Kidney epithelial cell (primary cell): Measurements from ENCODE around the gene FAM13A. TPM values are rescaled to one million over a fixed set of nuclear protein-coding genes. Genes with fewer than 3 reads are reported as not detected.
"Not testable (repeated sequence)": the region's sequence is repeated elsewhere in the genome, so short reads cannot be mapped to it uniquely, and the experiment has no call there.

Experiments used
- DNase-seq: peaks from one replicate; pipeline ENCODE4 v3.0.0-alpha.2; 2010; ENCODE audit warnings: low read depth
- H3K27me3 ChIP-seq: 2 replicates; pipeline ENCODE4 v1.6.0; 2011; ENCODE audit warnings: low read length; ENCODE audit not compliant: control insufficient read depth, insufficient read depth
- H3K36me3 ChIP-seq: 2 replicates; pipeline ENCODE4 v1.5.1; 2011; ENCODE audit warnings: low read length; ENCODE audit not compliant: control insufficient read depth, insufficient read depth
- H3K4me3 ChIP-seq: 2 replicates; pipeline ENCODE4 v1.5.1; 2011; ENCODE audit warnings: low read depth, mild to moderate bottlenecking, control low read depth, low read length
- CTCF ChIP-seq: IDR thresholded peaks from 2 replicates; pipeline ENCODE4 v1.5.1; 2011; ENCODE audit warnings: mild to moderate bottlenecking, moderate library complexity, low read length, control low read depth, inconsistent platforms; ENCODE audit not compliant: insufficient read depth, poor library complexity, severe bottlenecking
- total RNA-seq: library from RNA; depleted of rRNA; stranded (reverse); fragments of >200 nt; gene quantifications from 2 replicates; pipeline ENCODE4 v1.2.3, GENCODE V29; 2015

FAM13A gene
- total RNA-seq, 1 donor from 2014 or later = 3.4 TPM

DNA sequence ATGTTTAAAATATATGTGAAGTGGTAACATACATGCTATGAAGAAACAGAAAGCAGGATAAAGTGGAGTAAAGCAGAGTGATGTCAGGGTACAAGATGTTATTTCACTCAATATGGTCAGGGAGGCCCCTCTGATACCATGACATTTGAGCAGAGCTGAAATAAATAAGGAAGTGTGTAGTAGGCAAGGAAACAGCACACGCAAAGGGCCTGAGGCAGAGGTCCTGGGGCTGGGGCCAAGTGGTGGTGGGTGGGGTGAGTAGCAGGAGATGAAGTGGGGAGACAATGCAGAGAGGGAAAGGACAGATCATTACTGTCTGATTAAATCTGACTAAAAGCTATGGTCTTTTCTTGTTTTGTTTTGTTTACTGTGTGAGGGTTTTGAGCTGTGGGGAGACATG lies 61.1 kb downstream of the FAM13A start:
- Histone ChIP-seq H3K27me3 (no peaks in the 10 kb centered on the region), H3K4me3 (no peak overlapping the region), H3K36me3 (no peaks in the 10 kb centered on the region)
- DNase-seq = no peak
- TF ChIP-seq CTCF = no peak

DNA sequence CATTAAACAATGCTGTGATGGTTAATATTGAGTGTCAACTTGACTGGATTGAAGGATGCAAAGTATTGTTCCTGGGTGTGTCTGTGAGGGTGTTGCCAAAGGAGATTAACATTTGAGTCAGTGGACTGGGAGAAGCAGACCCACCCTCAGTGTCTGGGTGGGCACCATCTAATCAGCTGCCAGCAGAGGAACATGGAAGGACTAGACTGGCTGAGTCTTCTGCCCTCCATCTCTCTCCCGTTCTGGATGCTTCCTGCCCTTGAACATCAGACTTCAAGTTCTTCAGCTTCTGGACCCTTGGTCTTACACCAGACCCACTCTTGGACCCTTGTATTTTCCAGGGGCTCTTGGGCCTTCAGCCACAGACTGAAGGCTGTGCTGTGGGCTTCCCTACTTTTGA lies 61.7 kb downstream of the FAM13A start:
- not testable (repeated sequence) for DNase-seq, H3K27me3 ChIP-seq, H3K36me3 ChIP-seq, H3K4me3 ChIP-seq

- no peak overlapping the region for H3K4me3 ChIP-seq
- H3K27me3 ChIP-seq = no peaks in the 10 kb centered on the region
- no peak for TF ChIP-seq CTCF
- no peaks in the 10 kb centered on the region for H3K36me3 ChIP-seq
- DNase-seq = no peak
Observed at GRCh38 chr4:88993246-88993645, 63.7 kb downstream of the FAM13A start.

DNA sequence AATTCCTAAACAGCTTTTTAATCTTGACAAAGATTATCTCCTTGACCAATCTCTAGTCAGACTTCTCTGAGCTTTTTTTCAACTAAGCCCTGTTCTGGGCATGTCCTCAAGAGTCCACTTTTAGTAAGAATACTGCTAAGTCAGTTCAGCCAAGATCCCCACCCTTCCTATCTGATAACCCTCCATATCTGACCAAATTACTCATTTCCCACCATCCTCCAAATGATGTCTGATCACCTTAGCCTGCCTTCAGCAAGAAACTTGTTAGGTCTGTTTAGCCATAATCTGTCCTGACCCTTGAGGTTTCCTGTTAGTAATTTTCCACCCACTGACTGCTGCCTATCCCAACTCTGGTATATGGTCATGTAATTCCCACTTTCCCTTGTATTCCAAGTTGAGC lies 65.2 kb downstream of the FAM13A start:
- DNase-seq = no peak
- H3K4me3 ChIP-seq = no peak overlapping the region
- H3K27me3 ChIP-seq = no peaks in the 10 kb centered on the region
- no peak for TF ChIP-seq CTCF
- no peaks in the 10 kb centered on the region for H3K36me3 ChIP-seq

GRCh38 chr4:88989990-88990389 lies 67.0 kb downstream of the FAM13A start:
- DNase-seq = no peak
- H3K4me3 ChIP-seq = no peak overlapping the region
- no peaks in the 10 kb centered on the region for H3K27me3 ChIP-seq
- TF ChIP-seq CTCF = no peak
- no peaks in the 10 kb centered on the region for H3K36me3 ChIP-seq

DNA sequence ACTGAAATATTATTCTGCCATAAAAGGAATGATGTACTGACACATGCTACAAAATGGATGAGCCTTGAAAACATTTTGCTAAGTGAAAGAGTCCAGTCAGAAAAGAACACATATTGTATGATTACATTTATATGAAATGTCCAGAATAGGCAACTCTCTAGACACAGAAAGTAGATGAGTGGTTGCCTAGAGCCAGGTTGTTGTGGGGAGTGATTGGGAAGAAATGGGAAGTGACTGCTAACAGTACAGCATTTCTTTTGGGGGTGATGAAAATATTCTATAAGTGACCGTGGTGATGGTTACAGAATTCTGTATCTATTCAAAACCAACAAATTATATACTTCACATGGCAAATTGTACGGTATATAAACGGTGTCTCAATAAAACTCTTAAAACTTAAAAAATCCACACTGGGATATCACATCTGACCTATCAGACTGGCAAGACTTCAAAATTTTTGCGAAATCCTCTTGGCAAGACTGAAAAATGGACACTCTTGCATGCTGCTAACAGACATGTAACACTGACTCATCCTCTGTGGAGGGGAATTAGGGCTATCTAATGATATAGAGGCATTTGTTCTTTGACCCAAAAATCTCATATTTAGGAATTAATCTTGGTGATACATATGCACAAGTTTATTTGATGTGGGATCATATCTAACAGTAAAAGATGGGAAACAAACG lies 71.8 kb downstream of the FAM13A start:
- DNase-seq = no peak
- Histone ChIP-seq H3K27me3 (no peaks in the 10 kb centered on the region), H3K4me3 (no peak overlapping the region), H3K36me3 (no peaks in the 10 kb centered on the region)
- no peak for TF ChIP-seq CTCF
